GM23338 (cell line): ENCODE results near the gene TECR. TPM values are rescaled to one million over a fixed set of nuclear protein-coding genes. Genes with fewer than 3 reads are reported as not detected.

Experiments used
- ATAC-seq: fragments of 200-7000 bp; cut with Tn5 transposase; 3 replicates; pipeline ENCODE4 v1.9.1; 2020
- DNase-seq: peaks from one replicate; pipeline ENCODE4 v3.0.0-alpha.2; 2015; ENCODE audit warnings: low spot score
- H2AFZ ChIP-seq: fragments of 200-600 bp; sonication (generic); 2 replicates; pipeline ENCODE4 v1.8.0; 2016; ENCODE audit warnings: antibody characterized with exemption, mild to moderate bottlenecking, moderate library complexity
- H3F3A ChIP-seq: fragments of 200-600 bp; sonication (generic); replicated peaks from 2 replicates; pipeline ENCODE4 v1.8.0; 2017; ENCODE audit warnings: antibody characterized with exemption, mixed run types, low read depth
- H3K27ac ChIP-seq: fragments of 200-600 bp; sonication (generic); 2 replicates; pipeline ENCODE4 v1.6.1; 2016; ENCODE audit warnings: low read depth
- H3K27me3 ChIP-seq: fragments of 200-600 bp; sonication (generic); 2 replicates; pipeline ENCODE4 v1.8.0; 2016; ENCODE audit warnings: mild to moderate bottlenecking, mixed run types, moderate library complexity; ENCODE audit not compliant: insufficient read depth
- H3K36me3 ChIP-seq: fragments of 200-600 bp; sonication (generic); 2 replicates; pipeline ENCODE4 v1.8.0; 2016; ENCODE audit warnings: mild to moderate bottlenecking; ENCODE audit not compliant: insufficient read depth
- H3K4me1 ChIP-seq: fragments of 200-600 bp; sonication (generic); 2 replicates; pipeline ENCODE4 v1.8.0; 2016; ENCODE audit warnings: mild to moderate bottlenecking, moderate library complexity; ENCODE audit not compliant: insufficient read depth
- H3K4me2 ChIP-seq: fragments of 200-600 bp; sonication (generic); 2 replicates; pipeline ENCODE4 v1.7.1; 2017; ENCODE audit warnings: mixed run types
- H3K4me3 ChIP-seq: fragments of 200-600 bp; sonication (generic); 2 replicates; pipeline ENCODE4 v1.6.1; 2016; ENCODE audit warnings: mixed run types
- H3K79me2 ChIP-seq: fragments of 200-600 bp; sonication (generic); replicated peaks from 2 replicates; pipeline ENCODE4 v1.8.0; 2017; ENCODE audit warnings: mild to moderate bottlenecking; ENCODE audit not compliant: insufficient read depth
- H3K9me2 ChIP-seq: fragments of 200-600 bp; sonication (generic); 2 replicates; pipeline ENCODE4 v1.8.0; 2017; ENCODE audit not compliant: insufficient read depth
- H4K20me1 ChIP-seq: fragments of 200-600 bp; sonication (generic); replicated peaks from 2 replicates; pipeline ENCODE4 v1.8.0; 2017; ENCODE audit warnings: mild to moderate bottlenecking; ENCODE audit not compliant: insufficient read depth
- H3K27ac Mint-ChIP-seq: 2 replicates; pipeline ENCODE4 v1.8.0; 2020; ENCODE audit warnings: inconsistent platforms, mild to moderate bottlenecking, moderate library complexity, mixed read lengths
- H3K27me3 Mint-ChIP-seq: 3 replicates; pipeline ENCODE4 v1.8.0; 2022; ENCODE audit warnings: low read depth, mild to moderate bottlenecking, moderate library complexity, mixed read lengths, inconsistent platforms; ENCODE audit not compliant: insufficient read depth, poor library complexity
- H3K36me3 Mint-ChIP-seq: 3 replicates; pipeline ENCODE4 v1.8.0; 2021; ENCODE audit warnings: low read depth, mild to moderate bottlenecking, inconsistent platforms, moderate library complexity, mixed read lengths
- H3K4me1 Mint-ChIP-seq: 3 replicates; pipeline ENCODE4 v1.8.0; 2020; ENCODE audit warnings: mild to moderate bottlenecking, inconsistent platforms, mixed read lengths
- H3K4me3 Mint-ChIP-seq: 3 replicates; pipeline ENCODE4 v1.8.0; 2021; ENCODE audit warnings: moderate library complexity, mild to moderate bottlenecking, inconsistent platforms, mixed read lengths
- H3K9me3 Mint-ChIP-seq: 3 replicates; pipeline ENCODE4 v1.8.0; 2020; ENCODE audit warnings: moderate library complexity, mild to moderate bottlenecking, inconsistent platforms, mixed read lengths
- CREB1 ChIP-seq: fragments of 250-450 bp; sonication (Bioruptor Pico); IDR thresholded peaks from 2 replicates; pipeline ENCODE4 v1.5.0; 2020; ENCODE audit warnings: low read depth, mild to moderate bottlenecking, moderate library complexity
- CTCF ChIP-seq, 2 experiments: fragments of 200-600 bp in 1 of 2; sonication (generic) in 1 of 2; conservative IDR thresholded peaks; 2 replicates each; pipeline versions ENCODE4 v1.5.1 to v1.6.1; 2016 to 2017; ENCODE audit warnings: antibody characterized with exemption in 2 of 2, low read depth in 2 of 2, mild to moderate bottlenecking in 2 of 2, moderate library complexity in 1 of 2
- ETS1 ChIP-seq: IDR thresholded peaks from 2 replicates; pipeline ENCODE4 v1.6.1; 2016; ENCODE audit warnings: antibody characterized with exemption
- EZH2 ChIP-seq: fragments of 200-600 bp; sonication (generic); IDR thresholded peaks from one replicate; pipeline ENCODE4 v1.8.0; 2017; ENCODE audit warnings: antibody characterized with exemption, mild to moderate bottlenecking, low read depth; ENCODE audit not compliant: unreplicated experiment
- EZH2phosphoT487 ChIP-seq: fragments of 200-600 bp; sonication (generic); IDR thresholded peaks from one replicate; pipeline ENCODE4 v1.8.1; 2018; ENCODE audit warnings: antibody characterized with exemption; ENCODE audit not compliant: unreplicated experiment
- JUNB ChIP-seq: IDR thresholded peaks from one replicate; pipeline ENCODE4 v1.6.1; 2016; ENCODE audit warnings: antibody characterized with exemption; ENCODE audit not compliant: unreplicated experiment
- NANOG ChIP-seq: IDR thresholded peaks from 2 replicates; pipeline ENCODE4 v1.6.1; 2016; ENCODE audit warnings: antibody characterized with exemption, borderline replicate concordance
- POLR2AphosphoS5 ChIP-seq: IDR thresholded peaks from 2 replicates; pipeline ENCODE4 v1.6.1; 2016; ENCODE audit warnings: antibody characterized with exemption, low read depth
- STAT1 ChIP-seq: IDR thresholded peaks from one replicate; pipeline ENCODE4 v1.6.1; 2016; ENCODE audit warnings: antibody characterized with exemption; ENCODE audit not compliant: unreplicated experiment
- ZNF114 ChIP-seq: fragments of 250-450 bp; sonication (Bioruptor Pico); IDR thresholded peaks from 2 replicates; pipeline ENCODE4 v1.5.0; 2020; ENCODE audit warnings: mild to moderate bottlenecking, moderate library complexity
- ZNF331 ChIP-seq: fragments of 250-450 bp; sonication (Bioruptor Pico); IDR thresholded peaks from 2 replicates; pipeline ENCODE4 v1.5.0; 2020; ENCODE audit warnings: low read depth, mild to moderate bottlenecking, moderate library complexity
- ZNF462 ChIP-seq: fragments of 250-450 bp; sonication (Bioruptor Pico); IDR thresholded peaks from 2 replicates; pipeline ENCODE4 v1.5.0; 2020; ENCODE audit warnings: mild to moderate bottlenecking, moderate library complexity
- polyA plus RNA-seq: library from polyadenylated mRNA; unstranded; fragments of >200 nt; fragmentation: Nextera tagmentation; extraction: Ambion mirVana; gene quantifications from 2 replicates; pipeline ENCODE4 v1.2.1, GENCODE V29; 2016
- total RNA-seq: library from RNA; depleted of rRNA; stranded (reverse); fragments of >200 nt; shearing (Covaris generic); gene quantifications from 2 replicates; pipeline ENCODE4 v1.2.3, GENCODE V29; 2014

TECR gene
- total and polyA plus RNA-seq, 2 experiments from 2014 or later: 107 to 268 TPM

- Histone ChIP-seq H3K4me3 (no peak overlapping the region), H3K36me3 (peaks cover 11% of the 10 kb centered on the region), H2AFZ (no peak overlapping the region), H3K4me1 (no peaks in the 10 kb centered on the region; the same call in 1 of the 2 replicates), H3K27ac (no peak overlapping the region), H3F3A (peaks cover 11% of the 10 kb centered on the region), H3K27me3 (no peaks in the 10 kb centered on the region), H3K9me2 (no peaks in the 10 kb centered on the region), H3K79me2 (peaks cover 28% of the 10 kb centered on the region), H4K20me1 (peaks cover 8% of the 10 kb centered on the region; the same call in 1 of the 2 replicates), H3K4me2 (no peak overlapping the region)
- no peak overlapping the region for H3K27ac Mint-ChIP-seq
- no peak for ATAC-seq
- peak overlapping the region; percentile 23; the same call in 1 of the 3 replicates for H3K4me3 Mint-ChIP-seq
- H3K9me3 Mint-ChIP-seq: no peaks in the 10 kb centered on the region
- no peak for DNase-seq
- peaks cover 44% of the 10 kb centered on the region for H3K36me3 Mint-ChIP-seq
- peaks cover 16% of the 10 kb centered on the region for H3K27me3 Mint-ChIP-seq
- TF ChIP-seq ZNF462 (CRISPR knock-in tag) (no peak), CTCF (conservative IDR thresholded peaks at IDR 0.05; ENCODE audit: low read depth in 2 of 2) (no peak), STAT1 (no peak), POLR2AphosphoS5 (no peak), NANOG (no peak), EZH2 (no peak), JUNB (no peak), ZNF331 (CRISPR knock-in tag) (no peak), ZNF114 (CRISPR knock-in tag) (no peak), CREB1 (no peak), EZH2phosphoT487 (no peak), ETS1 (no peak)
- peaks cover 22% of the 10 kb centered on the region for H3K4me1 Mint-ChIP-seq
These were observed 36.5 kb upstream of the TECR start for GRCh38 chr19:14492756-14493337.
